Mammary epithelial cell (primary cell): ENCODE measurements around the gene ARFIP1.

Source experiments
- CTCF ChIP-seq, 2 donors: IDR thresholded peaks in 1 of 2; conservative IDR thresholded peaks in 1 of 2; 2 replicates each; pipeline ENCODE4 v1.5.1; 2011 to 2012; ENCODE audit warnings: inconsistent platforms in 2 of 2, low read length in 2 of 2, mild to moderate bottlenecking in 2 of 2, control low read depth in 1 of 2, low read depth in 1 of 2; ENCODE audit not compliant: insufficient read depth in 1 of 2; ENCODE audit errors: extremely low read depth in 1 of 2
- EZH2 ChIP-seq: IDR thresholded peaks from 2 replicates; pipeline ENCODE4 v1.6.1; 2012; ENCODE audit warnings: low read length, inconsistent platforms, borderline replicate concordance

- TF ChIP-seq CTCF (conservative IDR thresholded peaks at IDR 0.05 in 1 of 2, IDR thresholded peaks at IDR 0.05 in 1 of 2; ENCODE audit: extremely low read depth in 1 of 2, insufficient read depth in 1 of 2, low read depth in 1 of 2, low read length in 2 of 2) = no peak
- no peak for TF ChIP-seq EZH2
These were observed 159.9 kb downstream of the ARFIP1 start for GRCh38 chr4:152939621-152940020.
